ENCODE data around the gene BCL3.

BCL3 gene

GRCh38 chr19:44753932-44754749 is 5.6 kb downstream of the BCL3 start:
- ATAC-seq (peak; percentile 25), DNase-seq (peak; percentile 88)
- H3K27me3 Mint-ChIP-seq: peaks cover 2% of the 10 kb centered on the region
- peaks cover 26% of the 10 kb centered on the region for H3K36me3 Mint-ChIP-seq (ENCODE audit: low read depth)
- peaks cover 59% of the 10 kb centered on the region for H3K4me1 Mint-ChIP-seq
- H3K9me3 Mint-ChIP-seq: no peaks in the 10 kb centered on the region
- H3K27ac Mint-ChIP-seq: peak overlapping the region; percentile 93
- peak overlapping the region; percentile 88 for H3K4me3 Mint-ChIP-seq

GRCh38 chr19:44754750-44755080 is 6.2 kb downstream of the BCL3 start:
- ATAC-seq: no peak
- Mint-ChIP-seq H3K36me3 (ENCODE audit: low read depth) (peaks cover 25% of the 10 kb centered on the region), H3K4me1 (peaks cover 55% of the 10 kb centered on the region)

GRCh38 chr19:44755219-44755618 is 6.7 kb downstream of the BCL3 start:
- Mint-ChIP-seq H3K36me3 (ENCODE audit: low read depth) (peaks cover 30% of the 10 kb centered on the region), H3K9me3 (no peaks in the 10 kb centered on the region), H3K4me3 (peak overlapping the region; percentile 88), H3K4me1 (peaks cover 55% of the 10 kb centered on the region), H3K27ac (peak overlapping the region; percentile 93), H3K27me3 (peaks cover 2% of the 10 kb centered on the region)
- DNase-seq: no peak
- no peak for ATAC-seq

More at GRCh38 chr19:44754750-44755080, 6.2 kb downstream of the BCL3 start:
- Mint-ChIP-seq H3K9me3 (no peaks in the 10 kb centered on the region), H3K4me3 (peak overlapping the region; percentile 88), H3K27me3 (peaks cover 2% of the 10 kb centered on the region), H3K27ac (peak overlapping the region; percentile 93)
- DNase-seq: no peak

- Mint-ChIP-seq H3K36me3 (ENCODE audit: low read depth) (peaks cover 35% of the 10 kb centered on the region), H3K27me3 (peaks cover 2% of the 10 kb centered on the region), H3K9me3 (no peaks in the 10 kb centered on the region), H3K4me1 (peaks cover 55% of the 10 kb centered on the region), H3K27ac (peak overlapping the region; percentile 52), H3K4me3 (no peak overlapping the region)
- DNase-seq: no peak
- ATAC-seq: no peak
Measured at GRCh38 chr19:44756089-44756562, 7.6 kb downstream of the BCL3 start.

- H3K27ac Mint-ChIP-seq: no peak overlapping the region
- peaks cover 46% of the 10 kb centered on the region for H3K4me1 Mint-ChIP-seq
- ATAC-seq: no peak
- no peak for DNase-seq
- peaks cover 31% of the 10 kb centered on the region for H3K36me3 Mint-ChIP-seq (ENCODE audit: low read depth)
- H3K4me3 Mint-ChIP-seq: no peak overlapping the region
- H3K27me3 Mint-ChIP-seq: peaks cover 2% of the 10 kb centered on the region
- H3K9me3 Mint-ChIP-seq: no peaks in the 10 kb centered on the region
Measured at GRCh38 chr19:44757057-44757734, 8.7 kb downstream of the BCL3 start.

- H3K9me3 Mint-ChIP-seq: no peaks in the 10 kb centered on the region
- H3K4me1 Mint-ChIP-seq: peaks cover 39% of the 10 kb centered on the region
- H3K36me3 Mint-ChIP-seq (ENCODE audit: low read depth): peaks cover 23% of the 10 kb centered on the region
- H3K4me3 Mint-ChIP-seq: no peak overlapping the region
- H3K27ac Mint-ChIP-seq: no peak overlapping the region
- no peak for DNase-seq
- peaks cover 2% of the 10 kb centered on the region for H3K27me3 Mint-ChIP-seq
- no peak for ATAC-seq
Measured at GRCh38 chr19:44757735-44758505, 9.4 kb downstream of the BCL3 start.

GRCh38 chr19:44758596-44758995 is 10.1 kb downstream of the BCL3 start:
- Mint-ChIP-seq H3K9me3 (no peaks in the 10 kb centered on the region), H3K36me3 (ENCODE audit: low read depth) (peaks cover 23% of the 10 kb centered on the region), H3K4me1 (peaks cover 34% of the 10 kb centered on the region), H3K27ac (no peak overlapping the region), H3K4me3 (no peak overlapping the region), H3K27me3 (no peaks in the 10 kb centered on the region)
- ATAC-seq (no peak), DNase-seq (no peak)

GRCh38 chr19:44759083-44759804 is 10.7 kb downstream of the BCL3 start:
- no peak overlapping the region for H3K4me3 Mint-ChIP-seq
- no peaks in the 10 kb centered on the region for H3K9me3 Mint-ChIP-seq
- H3K4me1 Mint-ChIP-seq: peaks cover 30% of the 10 kb centered on the region
- H3K27ac Mint-ChIP-seq: no peak overlapping the region
- DNase-seq (no peak), ATAC-seq (no peak)
- peaks cover 23% of the 10 kb centered on the region for H3K36me3 Mint-ChIP-seq (ENCODE audit: low read depth)
- H3K27me3 Mint-ChIP-seq: no peaks in the 10 kb centered on the region

- Mint-ChIP-seq H3K36me3 (ENCODE audit: low read depth) (peaks cover 19% of the 10 kb centered on the region), H3K4me3 (no peak overlapping the region), H3K27ac (no peak overlapping the region), H3K9me3 (no peaks in the 10 kb centered on the region), H3K4me1 (peaks cover 18% of the 10 kb centered on the region), H3K27me3 (no peaks in the 10 kb centered on the region)
- DNase-seq (no peak), ATAC-seq (no peak)
Measured at GRCh38 chr19:44762038-44762437, 13.5 kb downstream of the BCL3 start.

GRCh38 chr19:44765033-44765948 is 16.8 kb downstream of the BCL3 start:
- DNase-seq (no peak), ATAC-seq (no peak)
- peaks cover 32% of the 10 kb centered on the region for H3K4me1 Mint-ChIP-seq
- no peak overlapping the region for H3K27ac Mint-ChIP-seq
- H3K9me3 Mint-ChIP-seq: peaks cover 4% of the 10 kb centered on the region
- H3K27me3 Mint-ChIP-seq: no peaks in the 10 kb centered on the region
- H3K36me3 Mint-ChIP-seq (ENCODE audit: low read depth): peaks cover 6% of the 10 kb centered on the region
- H3K4me3 Mint-ChIP-seq: no peak overlapping the region

GRCh38 chr19:44765949-44766335 is 17.4 kb downstream of the BCL3 start:
- Mint-ChIP-seq H3K27ac (no peak overlapping the region), H3K9me3 (peaks cover 4% of the 10 kb centered on the region)

GRCh38 chr19:44767295-44768180 is 19.0 kb downstream of the BCL3 start:
- Mint-ChIP-seq H3K36me3 (ENCODE audit: low read depth) (no peaks in the 10 kb centered on the region), H3K4me3 (no peak overlapping the region), H3K4me1 (peaks cover 29% of the 10 kb centered on the region), H3K27me3 (no peaks in the 10 kb centered on the region), H3K27ac (peak overlapping the region; percentile 25), H3K9me3 (peaks cover 4% of the 10 kb centered on the region)
- no peak for ATAC-seq
- DNase-seq: no peak

More at GRCh38 chr19:44765949-44766335, 17.4 kb downstream of the BCL3 start:
- ATAC-seq (no peak), DNase-seq (no peak)
- Mint-ChIP-seq H3K36me3 (ENCODE audit: low read depth) (peaks cover 2% of the 10 kb centered on the region), H3K4me3 (no peak overlapping the region), H3K4me1 (peaks cover 32% of the 10 kb centered on the region), H3K27me3 (no peaks in the 10 kb centered on the region)

All from activated naive CD8-positive, alpha-beta T cell treated with anti-CD3 and anti-CD28 coated beads, Interleukin-2, amount 50 U/mL, for 24 hours (primary cell).